NB4 (cell line): ENCODE measurements around the gene UGT1A5.

ENCODE experiments used
- CTCF ChIP-seq: IDR thresholded peaks from one replicate; pipeline ENCODE4 v1.5.1; 2012; ENCODE audit warnings: low read depth, low read length
- MAX ChIP-seq: IDR thresholded peaks from 2 replicates; pipeline ENCODE4 v1.6.1; 2011; ENCODE audit warnings: low read depth, low read length
- MYC ChIP-seq: IDR thresholded peaks from 2 replicates; pipeline ENCODE4 v1.6.1; 2011; ENCODE audit warnings: low read depth, low read length
- POLR2A ChIP-seq: IDR thresholded peaks from 2 replicates; pipeline ENCODE4 v1.6.1; 2011; ENCODE audit warnings: mild to moderate bottlenecking; ENCODE audit not compliant: insufficient read length; ENCODE audit errors: extremely low read depth

GRCh38 chr2:233773854-233774253 is 61.1 kb downstream of the UGT1A5 start:
- no peak for TF ChIP-seq POLR2A
- TF ChIP-seq MAX: no peak
- no peak for TF ChIP-seq CTCF
- no peak for TF ChIP-seq MYC
